Measurements from ENCODE around the gene WTIP.

The WTIP gene

DNA sequence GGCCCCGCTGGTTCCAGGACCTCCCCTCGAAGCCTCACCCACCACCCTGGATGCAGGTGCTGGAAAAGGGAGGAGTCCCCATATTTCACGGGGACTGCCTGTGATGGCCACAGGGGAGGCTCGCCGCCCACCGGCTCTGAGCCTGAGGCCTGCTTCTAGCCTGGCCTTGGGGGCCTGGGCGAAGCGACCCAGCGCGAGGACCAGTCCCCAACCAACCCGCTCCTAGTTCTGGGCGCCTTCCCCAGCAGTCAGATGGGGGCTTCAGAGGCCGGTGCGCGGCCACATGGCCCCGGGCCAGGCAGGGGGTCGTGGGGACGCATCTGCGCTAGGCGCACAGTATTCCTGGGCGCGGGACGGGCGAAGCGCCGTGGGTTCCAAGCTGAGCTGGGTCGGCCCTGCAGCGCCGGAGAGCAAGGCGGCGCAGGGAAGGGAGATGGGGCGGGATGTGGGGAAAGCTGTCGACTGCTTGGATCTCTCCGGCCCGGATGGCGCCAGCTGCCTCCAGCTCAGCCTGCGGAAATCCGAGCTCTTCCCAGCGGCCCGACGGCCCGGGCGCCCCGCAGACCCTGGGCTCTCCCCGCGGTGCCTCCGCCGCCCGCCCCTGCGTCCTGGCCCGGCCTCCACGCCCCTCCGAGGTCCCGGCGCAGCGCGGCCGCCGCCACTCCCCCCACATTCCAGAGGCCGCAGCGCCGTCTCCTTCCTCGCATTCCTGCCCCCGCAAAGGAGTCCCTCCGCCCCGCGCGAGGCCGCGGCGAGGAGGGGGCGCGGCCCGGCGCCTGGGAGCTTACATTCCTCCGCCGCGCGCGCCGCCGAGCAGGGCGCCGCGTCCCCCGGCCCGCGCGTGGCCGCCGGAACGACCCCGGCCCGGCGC, at the start of gene WTIP:
TSS of gene WTIP (plus strand) at position 788 of the 871 bp plus-strand sequence. CDS start 217 bp downstream, outside the sequence.
- TF ChIP-seq, protein P1, sequence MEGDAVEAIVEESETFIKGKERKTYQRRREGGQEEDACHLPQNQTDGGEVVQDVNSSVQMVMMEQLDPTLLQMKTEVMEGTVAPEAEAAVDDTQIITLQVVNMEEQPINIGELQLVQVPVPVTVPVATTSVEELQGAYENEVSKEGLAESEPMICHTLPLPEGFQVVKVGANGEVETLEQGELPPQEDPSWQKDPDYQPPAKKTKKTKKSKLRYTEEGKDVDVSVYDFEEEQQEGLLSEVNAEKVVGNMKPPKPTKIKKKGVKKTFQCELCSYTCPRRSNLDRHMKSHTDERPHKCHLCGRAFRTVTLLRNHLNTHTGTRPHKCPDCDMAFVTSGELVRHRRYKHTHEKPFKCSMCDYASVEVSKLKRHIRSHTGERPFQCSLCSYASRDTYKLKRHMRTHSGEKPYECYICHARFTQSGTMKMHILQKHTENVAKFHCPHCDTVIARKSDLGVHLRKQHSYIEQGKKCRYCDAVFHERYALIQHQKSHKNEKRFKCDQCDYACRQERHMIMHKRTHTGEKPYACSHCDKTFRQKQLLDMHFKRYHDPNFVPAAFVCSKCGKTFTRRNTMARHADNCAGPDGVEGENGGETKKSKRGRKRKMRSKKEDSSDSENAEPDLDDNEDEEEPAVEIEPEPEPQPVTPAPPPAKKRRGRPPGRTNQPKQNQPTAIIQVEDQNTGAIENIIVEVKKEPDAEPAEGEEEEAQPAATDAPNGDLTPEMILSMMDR (IDR thresholded peaks at IDR 0.05; ENCODE audit: insufficient read depth, low read length, poor library complexity, severe bottlenecking) = no peak
- Histone ChIP-seq H3K36me3 (ENCODE audit: control insufficient read depth, insufficient read depth, low read length) (no peaks in the 10 kb centered on the region), H3K4me3 (replicated peaks; ENCODE audit: low read depth, low read length) (no peak within 1 kb of the TSS), H3K27me3 (replicated peaks; ENCODE audit: control insufficient read depth, insufficient read depth, low read length) (no peaks in the 10 kb centered on the region; the same call in 1 of the 2 replicates)
- DNase-seq (ENCODE audit: extremely low read depth, insufficient read length) = no peak

DNA sequence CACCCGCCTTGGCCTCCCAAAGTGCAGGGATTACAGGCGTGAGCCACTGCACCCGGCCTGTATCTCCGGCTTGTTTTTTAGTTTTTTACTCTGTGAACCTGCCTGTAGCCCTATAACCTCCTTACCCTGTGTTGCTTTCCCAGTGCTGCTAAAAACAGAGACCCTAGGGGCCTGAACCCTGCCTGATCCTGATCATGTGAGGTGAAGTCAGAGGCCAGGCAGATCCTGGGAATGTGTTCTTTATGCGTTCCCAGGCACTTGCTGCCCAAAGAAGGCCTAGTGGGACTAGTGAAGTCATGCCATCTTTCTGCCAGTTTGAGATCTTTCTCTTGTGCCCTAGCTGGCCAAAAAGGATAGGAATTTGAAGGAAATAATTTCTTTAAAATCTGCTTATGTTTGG, 48.8 kb upstream of the WTIP start:
- no peaks in the 10 kb centered on the region for H3K27me3 ChIP-seq (replicated peaks; ENCODE audit: control insufficient read depth, insufficient read depth, low read length)
- TF ChIP-seq, protein P1 (IDR thresholded peaks at IDR 0.05; ENCODE audit: insufficient read depth, low read length, poor library complexity, severe bottlenecking) = no peak
- DNase-seq (ENCODE audit: extremely low read depth, insufficient read length) = no peak

DNA sequence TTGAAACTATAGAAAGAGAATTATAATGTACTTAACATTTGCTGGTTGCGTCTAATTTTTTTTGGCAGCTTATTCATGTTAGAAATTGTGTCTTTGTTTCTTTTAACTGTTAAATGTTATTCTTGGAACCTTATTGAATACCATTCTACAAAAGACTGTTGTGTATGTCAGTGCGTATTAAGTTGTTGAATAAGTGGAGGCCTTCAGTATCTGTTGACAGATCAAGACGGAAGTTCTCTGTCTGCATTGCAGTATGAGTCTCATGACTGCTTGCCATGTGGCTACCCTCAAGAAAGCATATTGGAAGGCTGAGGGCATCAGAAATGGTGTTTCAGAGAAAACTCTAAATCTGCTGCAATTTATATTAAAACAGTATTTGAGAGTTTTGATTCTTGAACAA, 44.8 kb upstream of the WTIP start:
- Histone ChIP-seq H3K36me3 (ENCODE audit: control insufficient read depth, insufficient read depth, low read length) (peaks cover 4% of the 10 kb centered on the region), H3K27me3 (replicated peaks; ENCODE audit: control insufficient read depth, insufficient read depth, low read length) (no peaks in the 10 kb centered on the region), H3K4me3 (replicated peaks; ENCODE audit: low read depth, low read length) (no peak overlapping the region)
- no peak for DNase-seq (ENCODE audit: extremely low read depth, insufficient read length)
- TF ChIP-seq, protein P1 (IDR thresholded peaks at IDR 0.05; ENCODE audit: insufficient read depth, low read length, poor library complexity, severe bottlenecking) = no peak

More for the DNA sequence above, 48.8 kb upstream of the WTIP start:
- H3K36me3 ChIP-seq (ENCODE audit: control insufficient read depth, insufficient read depth, low read length) = peaks cover 4% of the 10 kb centered on the region
- no peak overlapping the region for H3K4me3 ChIP-seq (replicated peaks; ENCODE audit: low read depth, low read length)

DNA sequence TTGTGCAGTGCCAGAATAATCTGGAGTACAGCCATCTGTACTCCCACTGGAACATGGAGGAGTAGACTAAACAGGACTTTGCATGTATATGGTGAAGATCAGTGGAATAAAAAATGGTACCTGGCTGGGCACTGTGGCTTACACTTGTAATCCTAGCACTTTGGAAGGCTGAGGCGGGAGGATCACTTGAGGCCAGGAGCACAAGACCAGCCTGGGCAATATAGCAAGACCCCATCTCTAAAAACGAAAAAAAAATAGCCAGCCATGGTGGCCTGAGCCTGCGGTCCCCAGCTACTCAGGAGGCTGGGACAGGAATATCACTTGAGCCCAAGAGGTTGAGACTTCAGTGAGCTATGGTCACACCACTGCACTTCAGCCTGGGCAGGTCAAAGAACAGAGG, 33.4 kb upstream of the WTIP start:
- Histone ChIP-seq H3K36me3 (ENCODE audit: control insufficient read depth, insufficient read depth, low read length) (peaks cover 17% of the 10 kb centered on the region), H3K27me3 (replicated peaks; ENCODE audit: control insufficient read depth, insufficient read depth, low read length) (no peaks in the 10 kb centered on the region), H3K4me3 (replicated peaks; ENCODE audit: low read depth, low read length) (no peak overlapping the region)
- TF ChIP-seq, protein P1 (IDR thresholded peaks at IDR 0.05; ENCODE audit: insufficient read depth, low read length, poor library complexity, severe bottlenecking) = no peak
- no peak for DNase-seq (ENCODE audit: extremely low read depth, insufficient read length)

DNA sequence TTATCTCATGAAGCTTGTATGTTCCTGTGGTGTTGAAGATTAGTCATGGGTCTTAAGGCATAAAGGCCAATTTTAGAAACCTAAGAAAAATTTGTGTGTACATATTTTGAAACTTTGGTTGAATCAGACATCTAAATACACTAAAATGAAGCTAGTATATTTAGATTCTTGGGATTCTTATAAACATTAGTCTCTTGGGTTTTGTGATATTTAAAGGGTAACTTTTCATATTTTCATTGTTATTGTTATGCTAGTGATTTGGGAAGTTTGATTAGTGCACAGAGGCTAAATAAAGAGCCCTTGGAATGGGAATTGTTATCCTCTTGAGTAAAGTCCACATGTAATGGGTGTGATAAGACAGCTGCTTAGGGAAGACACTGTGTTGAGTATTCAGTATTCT, 28.8 kb upstream of the WTIP start:
- no peaks in the 10 kb centered on the region for H3K27me3 ChIP-seq (replicated peaks; ENCODE audit: control insufficient read depth, insufficient read depth, low read length)
- H3K36me3 ChIP-seq (ENCODE audit: control insufficient read depth, insufficient read depth, low read length) = peaks cover 14% of the 10 kb centered on the region
- no peak for DNase-seq (ENCODE audit: extremely low read depth, insufficient read length)
- H3K4me3 ChIP-seq (replicated peaks; ENCODE audit: low read depth, low read length) = no peak overlapping the region
- TF ChIP-seq, protein P1 (IDR thresholded peaks at IDR 0.05; ENCODE audit: insufficient read depth, low read length, poor library complexity, severe bottlenecking) = no peak
